GM13977 (cell line): ENCODE data around the gene MYBPC2.

Experiments used
- DNase-seq: peaks from one replicate; pipeline ENCODE4 v3.0.0; 2012; ENCODE audit warnings: low spot score
- in situ Hi-C: fragments of 300-500 bp; cut with MboI; formaldehyde crosslinking; loops from one replicate; pipeline ENCODE4 v1.12.0; 2022; ENCODE audit warnings: low sequenced_read_pairs, low pct_unique_long_range_greater_than_20kb, mixed read lengths, inconsistent platforms; ENCODE audit not compliant: unreplicated experiment
- TF ChIP-seq, protein P1 (sequence below): IDR thresholded peaks from 2 replicates; pipeline ENCODE4 v1.5.1; 2012; ENCODE audit warnings: mild to moderate bottlenecking, control low read depth; ENCODE audit not compliant: insufficient read depth; ENCODE audit errors: extremely low read depth, missing control alignments

Gene MYBPC2

DNA sequence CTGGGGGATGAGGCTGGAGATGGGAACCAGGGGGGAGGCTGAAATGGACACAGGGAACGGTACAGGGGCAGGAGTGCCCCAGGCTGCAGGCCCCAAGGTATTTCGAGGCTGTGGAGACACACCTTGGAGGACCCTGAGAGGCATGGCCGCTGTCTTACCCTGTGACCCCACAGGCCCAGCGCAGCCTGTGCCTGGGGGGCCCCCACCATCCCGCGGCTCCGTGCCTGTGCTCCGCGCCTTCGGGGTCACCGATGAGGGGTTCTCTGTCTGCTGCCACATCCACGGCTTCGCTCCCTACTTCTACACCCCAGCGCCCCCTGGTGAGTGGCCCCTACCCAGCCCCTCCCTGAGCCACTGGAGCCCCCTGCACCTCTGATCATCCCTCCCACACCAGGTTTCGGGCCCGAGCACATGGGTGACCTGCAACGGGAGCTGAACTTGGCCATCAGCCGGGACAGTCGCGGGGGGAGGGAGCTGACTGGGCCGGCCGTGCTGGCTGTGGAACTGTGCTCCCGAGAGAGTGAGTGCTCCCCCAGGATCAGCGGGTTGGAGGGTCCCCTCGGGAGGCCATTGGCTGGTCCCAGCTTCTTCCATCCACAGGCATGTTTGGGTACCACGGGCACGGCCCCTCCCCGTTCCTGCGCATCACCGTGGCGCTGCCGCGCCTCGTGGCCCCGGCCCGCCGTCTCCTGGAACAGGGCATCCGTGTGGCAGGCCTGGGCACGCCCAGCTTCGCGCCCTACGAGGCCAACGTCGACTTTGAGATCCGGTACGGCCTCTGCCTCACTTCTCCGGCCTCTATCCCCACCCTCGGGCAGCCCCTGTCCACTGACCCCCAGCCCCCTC, 30.9 kb upstream of the MYBPC2 start:
- TF ChIP-seq, protein P1, sequence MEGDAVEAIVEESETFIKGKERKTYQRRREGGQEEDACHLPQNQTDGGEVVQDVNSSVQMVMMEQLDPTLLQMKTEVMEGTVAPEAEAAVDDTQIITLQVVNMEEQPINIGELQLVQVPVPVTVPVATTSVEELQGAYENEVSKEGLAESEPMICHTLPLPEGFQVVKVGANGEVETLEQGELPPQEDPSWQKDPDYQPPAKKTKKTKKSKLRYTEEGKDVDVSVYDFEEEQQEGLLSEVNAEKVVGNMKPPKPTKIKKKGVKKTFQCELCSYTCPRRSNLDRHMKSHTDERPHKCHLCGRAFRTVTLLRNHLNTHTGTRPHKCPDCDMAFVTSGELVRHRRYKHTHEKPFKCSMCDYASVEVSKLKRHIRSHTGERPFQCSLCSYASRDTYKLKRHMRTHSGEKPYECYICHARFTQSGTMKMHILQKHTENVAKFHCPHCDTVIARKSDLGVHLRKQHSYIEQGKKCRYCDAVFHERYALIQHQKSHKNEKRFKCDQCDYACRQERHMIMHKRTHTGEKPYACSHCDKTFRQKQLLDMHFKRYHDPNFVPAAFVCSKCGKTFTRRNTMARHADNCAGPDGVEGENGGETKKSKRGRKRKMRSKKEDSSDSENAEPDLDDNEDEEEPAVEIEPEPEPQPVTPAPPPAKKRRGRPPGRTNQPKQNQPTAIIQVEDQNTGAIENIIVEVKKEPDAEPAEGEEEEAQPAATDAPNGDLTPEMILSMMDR, result no peak
- DNase-seq, result no peak
- in situ Hi-C loops, result no loop called here

DNA sequence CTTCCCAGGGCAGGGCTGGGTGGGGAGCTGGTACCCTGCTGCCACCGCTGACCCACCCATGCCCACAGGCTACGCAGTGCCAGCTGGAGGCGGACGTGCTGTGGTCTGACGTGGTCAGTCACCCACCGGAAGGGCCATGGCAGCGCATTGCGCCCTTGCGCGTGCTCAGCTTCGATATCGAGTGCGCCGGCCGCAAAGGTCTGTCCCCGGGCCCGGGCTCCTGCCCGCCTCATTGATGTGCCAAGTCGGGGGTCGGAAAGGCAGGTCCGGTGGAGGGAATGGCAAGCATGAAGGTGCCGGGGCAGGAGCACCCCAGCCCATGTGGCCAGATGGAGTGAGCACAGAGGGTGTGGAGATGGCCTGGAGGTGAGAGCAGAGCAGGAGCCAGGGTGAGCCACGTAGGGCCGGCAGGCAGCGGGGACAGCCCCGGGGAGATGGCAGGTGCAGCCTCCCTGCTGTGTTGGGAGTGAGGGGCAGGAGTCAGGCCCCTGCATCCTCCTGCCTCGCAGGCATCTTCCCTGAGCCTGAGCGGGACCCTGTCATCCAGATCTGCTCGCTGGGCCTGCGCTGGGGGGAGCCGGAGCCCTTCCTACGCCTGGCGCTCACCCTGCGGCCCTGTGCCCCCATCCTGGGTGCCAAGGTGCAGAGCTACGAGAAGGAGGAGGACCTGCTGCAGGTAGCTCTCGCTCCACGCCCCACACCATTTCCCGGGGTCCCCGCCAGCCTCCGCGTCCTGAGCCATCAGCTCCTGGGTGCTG, 30.0 kb upstream of the MYBPC2 start:
- no peak for DNase-seq
- TF ChIP-seq, protein P1, result no peak
- in situ Hi-C loops, result no loop called here

DNA sequence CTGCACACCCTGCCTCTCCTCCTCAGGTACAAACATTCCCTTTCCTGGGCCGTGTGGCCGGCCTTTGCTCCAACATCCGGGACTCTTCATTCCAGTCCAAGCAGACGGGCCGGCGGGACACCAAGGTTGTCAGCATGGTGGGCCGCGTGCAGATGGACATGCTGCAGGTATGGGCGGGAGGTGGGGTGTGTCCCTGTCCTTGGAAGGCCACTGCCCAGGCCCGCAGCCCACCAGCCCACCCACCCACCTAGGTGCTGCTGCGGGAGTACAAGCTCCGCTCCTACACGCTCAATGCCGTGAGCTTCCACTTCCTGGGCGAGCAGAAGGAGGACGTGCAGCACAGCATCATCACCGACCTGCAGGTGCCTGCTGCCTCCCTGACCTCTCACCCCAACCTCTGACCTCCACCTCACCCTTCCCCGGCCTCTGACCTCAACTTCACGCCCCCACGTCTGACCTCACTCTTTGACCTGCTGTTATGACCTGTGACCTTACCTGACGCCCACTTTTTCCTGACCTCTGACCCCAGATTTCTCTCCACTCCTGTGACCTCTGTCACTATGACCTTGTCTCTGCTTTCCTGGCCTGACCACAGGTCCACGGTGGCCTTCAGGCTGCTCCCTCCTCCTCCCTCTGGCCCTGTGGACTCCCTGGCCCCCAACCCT, 26.4 kb upstream of the MYBPC2 start:
- in situ Hi-C loops, result no loop called here
- no peak for DNase-seq
- TF ChIP-seq, protein P1, result no peak

DNA sequence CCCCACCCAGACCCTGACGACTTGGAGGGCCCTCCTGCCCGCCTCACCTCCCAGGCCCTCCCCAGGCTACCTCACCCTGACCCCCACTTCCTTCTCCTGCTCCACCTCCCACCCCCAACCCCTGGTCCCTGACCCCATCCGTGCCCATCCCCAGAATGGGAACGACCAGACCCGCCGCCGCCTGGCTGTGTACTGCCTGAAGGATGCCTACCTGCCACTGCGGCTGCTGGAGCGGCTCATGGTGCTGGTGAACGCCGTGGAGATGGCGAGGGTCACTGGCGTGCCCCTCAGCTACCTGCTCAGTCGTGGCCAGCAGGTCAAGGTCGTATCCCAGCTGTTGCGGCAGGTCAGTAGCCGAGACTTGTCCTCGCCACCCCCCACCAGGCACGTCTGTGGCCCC, 25.9 kb upstream of the MYBPC2 start:
- TF ChIP-seq, protein P1, result no peak
- in situ Hi-C loops, result no loop called here
- no peak for DNase-seq

DNA sequence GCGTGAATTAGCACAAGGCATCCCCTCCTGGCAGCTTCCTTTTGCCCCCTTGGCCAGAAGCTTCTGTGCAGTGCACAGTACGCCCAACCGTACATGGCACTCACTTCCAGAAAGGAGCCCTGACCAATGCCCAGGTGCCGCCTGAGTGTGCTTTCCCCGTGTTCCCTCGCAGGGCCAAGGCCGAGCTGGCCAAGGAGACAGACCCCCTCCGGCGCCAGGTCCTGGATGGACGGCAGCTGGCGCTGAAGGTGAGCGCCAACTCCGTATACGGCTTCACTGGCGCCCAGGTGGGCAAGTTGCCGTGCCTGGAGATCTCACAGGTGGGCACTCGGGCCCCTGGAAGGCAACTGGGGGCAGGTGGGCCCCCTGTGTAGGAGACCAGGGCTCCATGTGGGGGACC, 23.3 kb upstream of the MYBPC2 start:
- TF ChIP-seq, protein P1, result no peak
- in situ Hi-C loops, result no loop called here
- DNase-seq, result no peak

DNA sequence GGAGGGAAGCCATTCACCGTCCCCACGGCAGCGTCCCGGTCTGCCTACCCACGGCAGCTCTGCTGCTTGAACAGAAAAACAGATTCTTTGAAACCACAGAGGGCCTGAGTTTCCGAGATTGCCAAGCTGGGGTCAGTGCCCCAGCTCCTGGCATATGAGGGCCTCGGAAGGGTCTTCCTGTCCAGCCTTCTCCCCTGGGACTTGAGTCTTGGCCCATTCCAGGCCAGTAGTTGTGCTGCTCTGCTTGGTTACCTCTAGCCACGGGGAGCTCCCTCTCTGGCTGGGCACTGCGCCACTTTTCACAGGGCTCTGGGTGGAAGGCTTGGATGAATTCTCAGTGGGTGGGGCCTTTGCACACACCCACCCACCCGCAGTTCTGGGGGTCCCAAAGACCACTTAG, 22.6 kb upstream of the MYBPC2 start:
- DNase-seq, result no peak
- TF ChIP-seq, protein P1, result no peak
- in situ Hi-C loops, result no loop called here
